HepG2 (cell line): ENCODE measurements around the gene NUDT3. TPM values are rescaled to one million over a fixed set of nuclear protein-coding genes. Genes with fewer than 3 reads are reported as not detected.
"Not testable (repeated sequence)": the region's sequence is repeated elsewhere in the genome, so short reads cannot be mapped to it uniquely, and the experiment has no call there.

Experiments
- ATAC-seq: fragments of 200-7000 bp; cut with Tn5 transposase; 3 replicates; pipeline ENCODE4 v1.9.1; 2020; ENCODE audit warnings: mild to moderate bottlenecking, moderate library complexity
- BruUV-seq: library from RNA; stranded (reverse); fragments of 400-500 nt; replicated peaks from 2 replicates; lab custom pipeline; 2021; lab: Mats Ljungman, UMichigan
- CTCF ChIA-PET: fragments of 300-600 bp; formaldehyde crosslinking; extraction: SDS; loops from one replicate; lab custom pipeline; 2021; ENCODE audit warnings: low total read pairs, inconsistent platforms, low intra/inter-chr PET ratio; lab: Yijun Ruan, JAX
- POLR2A ChIA-PET: fragments of 350-600 bp; sonication (Branson Sonifier 250); formaldehyde crosslinking; loops from one replicate; lab custom pipeline; 2020; ENCODE audit warnings: antibody characterized with exemption, inconsistent platforms; lab: Yijun Ruan, JAX
- DNase-seq: peaks from one replicate; pipeline ENCODE4 v3.0.0-alpha.2; 2015; ENCODE audit warnings: low spot score
- FAIRE-seq: peaks from 3 replicates; lab custom pipeline; 2011; peaks lifted over from hg19 to GRCh38; lab: Jason Lieb, UNC
- H2AFZ ChIP-seq: one replicate; pipeline ENCODE4 v1.6.1; 2011; ENCODE audit warnings: low read length, inconsistent platforms
- H3K27ac ChIP-seq: fragments of 300-600 bp; 3 replicates; pipeline ENCODE4 v1.8.0; 2011; ENCODE audit warnings: mixed run types, mild to moderate bottlenecking, mixed read lengths, low read length, inconsistent platforms; ENCODE audit not compliant: insufficient read depth; ENCODE audit errors: extremely low read length
- H3K27me3 ChIP-seq, 2 experiments: fragments of 200-600 bp in 1 of 2; 2 replicates in 1 of 2; 3 replicates in 1 of 2; pipeline versions ENCODE4 v1.6.0 to v1.8.0; 2011; ENCODE audit warnings: low read length in 2 of 2, mild to moderate bottlenecking in 2 of 2, moderate library complexity in 2 of 2, inconsistent platforms in 1 of 2; ENCODE audit not compliant: insufficient read depth in 2 of 2, control insufficient read depth in 1 of 2
- H3K36me3 ChIP-seq, 2 experiments: fragments of 200-600 bp in 1 of 2; replicated peaks in 1 of 2; 2 replicates in 1 of 2; 3 replicates in 1 of 2; pipeline versions ENCODE4 v1.5.1 to v1.8.0; 2011; ENCODE audit warnings: low read length in 2 of 2, inconsistent platforms in 1 of 2; ENCODE audit not compliant: insufficient read depth in 2 of 2, control insufficient read depth in 1 of 2
- H3K4me1 ChIP-seq: 2 replicates; pipeline ENCODE4 v1.5.1; 2012; ENCODE audit warnings: low read length, inconsistent platforms; ENCODE audit not compliant: insufficient read depth
- H3K4me2 ChIP-seq: 2 replicates; pipeline ENCODE4 v1.6.0; 2011; ENCODE audit warnings: low read depth, low read length, inconsistent platforms
- H3K4me3 ChIP-seq, 3 experiments: fragments of 200-600 bp in 1 of 3; sonication (generic), shearing (Covaris generic) in 1 of 3; replicated peaks in 1 of 3; 2 replicates each; pipeline ENCODE4 v1.5.1; 2011 to 2016; ENCODE audit warnings: low read length in 3 of 3, inconsistent platforms in 2 of 3, low read depth in 2 of 3, mild to moderate bottlenecking in 2 of 3, control low read depth in 1 of 3, mixed read lengths in 1 of 3; ENCODE audit not compliant: insufficient read depth in 1 of 3
- H3K79me2 ChIP-seq: one replicate; pipeline ENCODE4 v1.6.1; 2011; ENCODE audit warnings: low read length, inconsistent platforms; ENCODE audit not compliant: insufficient read depth
- H3K9ac ChIP-seq: 2 replicates; pipeline ENCODE4 v1.6.0; 2011; ENCODE audit warnings: mild to moderate bottlenecking, low read depth, low read length, inconsistent platforms; ENCODE audit not compliant: insufficient read depth
- H3K9me3 ChIP-seq: 2 replicates; pipeline ENCODE4 v1.5.1; 2012; ENCODE audit warnings: mild to moderate bottlenecking, low read length
- H4K20me1 ChIP-seq: 2 replicates; pipeline ENCODE4 v1.6.0; 2011; ENCODE audit warnings: inconsistent platforms, mild to moderate bottlenecking, low read length, moderate library complexity; ENCODE audit not compliant: insufficient read depth
- MYNN ChIP-seq: sonication (generic); formaldehyde crosslinking; IDR thresholded peaks from 2 replicates; pipeline ENCODE4 v1.4.0; 2020; ENCODE audit warnings: mild to moderate bottlenecking, low read depth, missing genetic modification reagents
- PITX1 ChIP-seq: sonication (generic); formaldehyde crosslinking; IDR thresholded peaks from 2 replicates; pipeline ENCODE4 v1.5.1; 2020; ENCODE audit warnings: mild to moderate bottlenecking, missing genetic modification reagents
- RBM22 ChIP-seq: fragments of 200-400 bp; formaldehyde crosslinking; optimal IDR thresholded peaks from 2 replicates; pipeline ENCODE3; 2017; ENCODE audit warnings: mild to moderate bottlenecking, low read length, moderate library complexity
- WGBS: methylation state at CpG from one replicate; pipeline ENCODE4 v1.1.6; 2017; ENCODE audit warnings: low lambda C conversion rate; 5-methylcytosine and 5-hydroxymethylcytosine counted together
- in situ Hi-C: cut with HindIII; loops from 2 replicates; pipeline ENCODE4 v1.10.0; 2017; ENCODE audit warnings: low pct_unique_long_range_greater_than_20kb; ENCODE audit not compliant: extremely low pct_ligation_motif_present
- intact Hi-C: fragments of 100-400 bp; cut with micrococcal nuclease; formaldehyde crosslinking; loops from one replicate; pipeline ENCODE4 v1.10.0; 2022; ENCODE audit not compliant: unreplicated experiment
- polyA plus RNA-seq, 8 experiments: library from polyadenylated mRNA; depleted of rRNA in 3 of 8; stranded (reverse) in 7 of 8; unstranded in 1 of 8; fragments of >200 nt; fragmentation: Illumina TruSeq in 4 of 8; extraction: Trizol in 4 of 8; gene quantifications; 2 replicates each; pipeline versions ENCODE4 v1.2.1 to v1.2.3, GENCODE V29; 2011 to 2016; ENCODE audit warnings: low read depth in 4 of 8, missing spikeins in 1 of 8, mixed read lengths in 1 of 8; ENCODE audit not compliant: insufficient read depth in 1 of 8
- total RNA-seq, 5 experiments: library from RNA; depleted of rRNA; stranded (reverse); fragments of >200 nt; fragmentation: Illumina TruSeq; extraction: Trizol; gene quantifications; 2 replicates each; pipeline ENCODE4 v1.2.3, GENCODE V29; 2016; ENCODE audit warnings: low read depth in 1 of 5

NUDT3 gene
- total and polyA plus RNA-seq, 2 of the 13 experiments (the other 11 are each of a cell fraction or from before 2014, with no cell fraction given), result 20.2 to 20.6 TPM

- no peak for TF ChIP-seq MYNN (CRISPR knock-in tag)
Observed at GRCh38 chr6:34325633-34326032, 66.8 kb downstream of the NUDT3 start (continued).

- H4K20me1 ChIP-seq, result no peaks in the 10 kb centered on the region
- in situ Hi-C loops, result no loop called here
- no peaks in the 10 kb centered on the region for H3K9me3 ChIP-seq
- intact Hi-C loops, result no loop called here
- H3K79me2 ChIP-seq, result peaks cover 7% of the 10 kb centered on the region
- no peak overlapping the region for H3K4me2 ChIP-seq
- H3K4me3 ChIP-seq, result no peak overlapping the region
- no peaks in the 10 kb centered on the region for H3K27me3 ChIP-seq
- no peak for TF ChIP-seq PITX1 (CRISPR knock-in tag)
- peak; percentile 36 for TF ChIP-seq RBM22
- TF ChIP-seq, all 625 proteins: peak for 1
- BruUV-seq, result no TSS peak
- ChIA-PET CTCF (no interaction called here), POLR2A (no interaction called here)
- Histone ChIP-seq H3K9ac (no peak overlapping the region), H2AFZ (no peak overlapping the region), H3K4me1 (peaks cover 5% of the 10 kb centered on the region; the same call in 1 of the 2 replicates), H3K36me3 (peaks cover 2 to 4% of the 10 kb centered on the region in 2 experiments; a peak in 2 of 5 replicates), H3K27ac (no peak overlapping the region)
- ATAC-seq (no peak), FAIRE-seq (no peak), DNase-seq (no peak)
- WGBS, result 98% methylated on average over 8 of the region's 8 CpGs
Observed at GRCh38 chr6:34324738-34325444, 67.6 kb downstream of the NUDT3 start.

DNA sequence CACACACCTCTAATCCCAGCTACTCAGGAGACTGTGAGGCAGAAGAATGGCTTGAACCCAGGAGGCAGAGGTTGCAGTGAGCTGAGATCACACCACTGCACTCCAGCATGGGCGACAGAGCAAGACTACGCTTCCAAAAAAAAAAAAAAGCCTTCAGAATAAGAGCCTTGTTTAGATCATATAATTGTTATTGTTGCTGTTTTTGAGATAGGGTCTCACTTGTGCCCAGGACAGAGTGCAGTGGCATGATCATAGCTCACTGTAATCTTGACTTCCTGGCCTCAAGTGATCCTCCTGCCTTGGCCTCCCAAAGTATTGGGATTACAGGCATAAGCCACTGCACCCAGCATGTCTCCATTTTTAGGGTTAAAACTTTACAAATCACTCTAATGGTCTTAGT, 68.2 kb downstream of the NUDT3 start:
- Histone ChIP-seq H3K4me1 (peaks cover 11% of the 10 kb centered on the region), H3K79me2 (peaks cover 11% of the 10 kb centered on the region)
- FAIRE-seq, H3K9ac ChIP-seq, ATAC-seq, H3K4me2 ChIP-seq, DNase-seq, BruUV-seq, H3K36me3 ChIP-seq, H3K27ac ChIP-seq, H2AFZ ChIP-seq, H3K9me3 ChIP-seq, H3K27me3 ChIP-seq, CTCF ChIA-PET, POLR2A ChIA-PET, intact Hi-C loops, in situ Hi-C loops, H4K20me1 ChIP-seq, H3K4me3 ChIP-seq: not testable (repeated sequence)
- 95% methylated on average over 2 of the region's 2 CpGs for WGBS
